AG10803 (cell line): ENCODE data around the gene BNIP2.
A peak's percentile ranks its signal among the peaks of the same experiment; 100 is the strongest.

Experiments
- DNase-seq: peaks from one replicate; pipeline ENCODE4 v3.0.0; 2010; ENCODE audit warnings: low read depth
- H3K4me3 ChIP-seq: 2 replicates; pipeline ENCODE4 v1.5.1; 2011; ENCODE audit warnings: mild to moderate bottlenecking, low read length, control low read depth
- CTCF ChIP-seq: conservative IDR thresholded peaks from 2 replicates; pipeline ENCODE4 v1.5.1; 2011; ENCODE audit warnings: mild to moderate bottlenecking, low read length, control low read depth, inconsistent platforms

BNIP2 gene

GRCh38 chr15:59688782-59689625, at the start of gene BNIP2:
TSS of gene BNIP2 (minus strand) at chr15:59689320. CDS start at chr15:59682457, 6,863 bp downstream.
- peak; percentile 98 for DNase-seq
- TF ChIP-seq CTCF = 0 out of 2 replicates have a peak, but pooled peaks have one; percentile 5
- H3K4me3 ChIP-seq = peak within 1 kb of the TSS; percentile 85

GRCh38 chr15:59738676-59739075, 49.6 kb upstream of the BNIP2 start:
- no peak for TF ChIP-seq CTCF
- H3K4me3 ChIP-seq = no peak overlapping the region
- no peak for DNase-seq

- no peak for TF ChIP-seq CTCF
- H3K4me3 ChIP-seq = no peak overlapping the region
- no peak for DNase-seq
These were observed 47.1 kb upstream of the BNIP2 start for GRCh38 chr15:59736181-59736580.

GRCh38 chr15:59725151-59725486, 36.0 kb upstream of the BNIP2 start:
- no peak for TF ChIP-seq CTCF
- H3K4me3 ChIP-seq = no peak overlapping the region
- DNase-seq = no peak

GRCh38 chr15:59723687-59724346, 34.7 kb upstream of the BNIP2 start:
- H3K4me3 ChIP-seq = no peak overlapping the region
- no peak for DNase-seq
- no peak for TF ChIP-seq CTCF

- no peak overlapping the region for H3K4me3 ChIP-seq
- no peak for DNase-seq
- TF ChIP-seq CTCF = no peak
These were observed 33.4 kb upstream of the BNIP2 start for GRCh38 chr15:59722476-59722875.

- no peak for DNase-seq
- no peak overlapping the region for H3K4me3 ChIP-seq
- no peak for TF ChIP-seq CTCF
These were observed 32.9 kb upstream of the BNIP2 start for GRCh38 chr15:59722037-59722436.
